Measurements from ENCODE around the gene CASP8.
"Not testable (repeated sequence)": the region's sequence is repeated elsewhere in the genome, so short reads cannot be mapped to it uniquely, and the experiment has no call there.

CASP8 gene

DNA sequence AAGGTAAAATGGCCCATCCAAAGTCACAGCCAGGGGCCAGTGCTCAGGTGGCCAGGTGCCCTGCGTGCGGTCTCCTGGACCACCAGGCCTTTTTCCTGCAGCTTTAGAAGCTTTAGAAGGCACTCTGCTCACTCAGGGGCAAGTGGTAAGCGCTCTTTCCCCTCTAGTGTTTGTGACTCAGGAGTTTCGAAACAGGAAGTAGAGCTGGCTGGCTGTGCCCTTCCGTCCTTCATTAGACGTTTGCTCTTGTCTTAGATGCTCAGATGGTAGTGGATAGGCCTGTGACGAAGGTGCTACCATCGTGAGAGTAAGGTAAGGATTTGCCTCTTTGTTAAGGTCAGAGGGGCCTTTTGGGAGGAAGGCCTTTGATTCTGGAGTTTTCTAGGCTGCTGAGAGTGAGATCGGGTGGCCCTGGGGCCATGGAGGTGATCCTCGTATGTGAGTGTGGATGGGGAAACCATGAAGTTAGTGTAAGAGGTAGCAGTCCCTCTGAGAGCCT lies at the start of gene CASP8:
Gene CASP8 (plus strand): TSS at position 235 of the 499 bp plus-strand sequence. CDS start 5,951 bp downstream, outside the sequence.
- no peak for DNase-seq

DNA sequence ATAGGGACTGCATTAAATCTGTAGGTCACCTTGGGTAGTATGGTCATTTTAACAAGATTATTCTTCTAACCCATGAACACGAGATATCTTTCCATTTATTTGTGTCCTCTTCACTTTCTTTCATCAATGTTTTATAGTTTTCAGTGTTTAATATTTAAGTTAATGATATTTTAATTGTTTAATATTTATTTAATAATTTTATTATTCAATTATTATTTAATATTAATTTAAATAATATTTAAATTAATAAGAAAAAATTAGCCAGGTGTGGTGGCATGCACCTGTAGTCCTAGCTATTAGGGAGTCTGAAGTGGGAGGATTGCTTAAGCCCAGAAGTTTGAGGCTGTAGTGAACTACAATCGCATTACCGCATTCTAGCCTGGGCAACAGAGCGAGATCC lies 44.4 kb upstream of the CASP8 start:
- no peak for DNase-seq

DNA sequence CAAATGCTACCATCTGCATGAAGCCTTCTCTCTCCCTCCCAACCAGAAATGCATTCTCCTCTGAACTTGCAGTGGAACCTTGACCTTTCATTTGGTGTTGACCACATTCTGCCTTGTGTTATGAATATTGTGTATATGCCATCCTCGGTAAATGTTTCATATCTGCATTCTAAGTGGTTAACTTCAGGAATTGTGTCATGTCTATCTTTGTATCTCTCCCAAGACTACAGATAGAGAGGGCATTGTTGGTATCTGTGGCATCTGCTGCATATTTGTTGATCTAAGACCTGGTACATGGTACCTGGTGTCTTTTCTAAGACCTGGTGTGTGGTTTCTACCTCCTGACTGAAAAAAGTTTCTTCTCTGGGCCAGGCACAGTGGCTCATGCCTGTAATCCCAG lies 43.4 kb upstream of the CASP8 start:
- DNase-seq = no peak

DNA sequence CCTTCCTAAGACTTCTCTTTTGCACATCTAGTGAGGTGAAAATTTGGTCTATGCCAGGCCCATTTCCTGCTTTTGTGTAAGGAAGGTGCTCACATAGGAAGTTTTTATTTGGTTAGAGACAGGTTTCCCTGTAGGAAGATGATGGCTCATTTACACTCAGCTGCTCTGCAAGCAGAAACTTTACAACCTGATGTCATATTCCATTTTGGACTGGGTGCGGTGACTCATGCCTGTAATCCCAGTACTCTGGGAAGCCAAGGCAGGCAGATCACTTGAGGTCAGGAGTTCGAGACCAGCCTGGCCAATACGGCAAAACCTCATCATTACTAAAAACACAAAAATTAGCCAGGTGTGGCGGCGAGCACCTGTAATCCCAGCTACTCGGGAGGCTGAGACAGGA lies 41.6 kb upstream of the CASP8 start:
- DNase-seq = no peak

DNA sequence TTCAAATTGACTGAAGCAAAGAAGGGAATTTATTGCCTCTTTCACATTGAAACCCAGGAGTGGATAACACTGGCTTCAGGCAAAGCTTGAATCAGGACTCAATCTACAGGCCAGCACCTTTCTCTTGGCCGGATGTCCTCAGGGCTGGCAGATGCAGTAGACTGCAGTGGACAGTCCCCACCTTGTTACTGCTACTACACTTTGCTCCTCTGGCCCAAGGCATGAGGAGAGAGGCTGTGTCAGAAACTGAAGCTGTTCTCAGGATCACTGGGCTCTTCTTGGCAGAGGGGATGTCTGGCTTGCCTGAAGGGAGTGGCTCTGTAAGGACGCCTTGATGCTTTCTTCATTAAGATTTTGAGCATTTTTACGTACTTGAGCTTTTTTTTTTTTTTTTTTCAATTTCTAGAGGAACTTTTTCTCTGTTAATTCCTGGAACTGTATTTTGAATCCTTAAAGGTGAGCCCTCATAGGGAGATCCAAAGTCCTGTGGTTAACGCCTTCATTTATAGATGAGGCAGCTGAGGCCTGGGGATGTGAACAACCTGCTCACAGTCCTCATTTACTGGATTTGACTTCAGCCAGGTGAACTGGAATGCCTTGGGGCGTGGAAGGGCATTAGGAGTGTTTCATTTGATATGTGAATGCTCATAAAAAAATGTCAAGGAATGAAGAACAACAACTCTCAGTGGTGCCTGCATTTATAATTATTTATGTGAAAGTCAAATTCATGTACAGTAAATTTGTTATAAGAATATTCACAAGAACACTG lies 40.8 kb upstream of the CASP8 start:
- DNase-seq = no peak

DNA sequence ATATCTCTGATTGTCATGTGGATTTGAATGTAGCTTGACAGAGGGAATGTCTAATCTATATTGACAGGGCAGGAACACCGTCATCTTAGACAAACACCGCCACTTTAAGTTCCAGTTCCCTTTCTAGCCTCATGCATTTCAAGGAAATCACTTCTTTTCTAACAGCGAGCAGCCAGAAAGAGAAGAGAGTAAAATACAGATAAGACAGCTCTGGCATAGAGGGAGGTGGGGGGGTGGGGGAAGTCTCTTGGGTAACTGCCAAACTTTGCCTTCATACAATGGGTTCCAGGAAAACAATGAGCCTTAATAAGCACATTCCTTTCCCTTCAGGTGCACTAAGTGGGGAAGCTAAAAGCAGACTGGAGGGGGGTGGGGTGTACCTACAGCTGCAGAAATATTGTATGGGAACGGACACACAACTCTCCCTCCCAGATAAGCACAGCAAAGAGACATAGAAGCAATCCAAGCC lies 40.2 kb upstream of the CASP8 start:
- DNase-seq = peak; percentile 5

DNA sequence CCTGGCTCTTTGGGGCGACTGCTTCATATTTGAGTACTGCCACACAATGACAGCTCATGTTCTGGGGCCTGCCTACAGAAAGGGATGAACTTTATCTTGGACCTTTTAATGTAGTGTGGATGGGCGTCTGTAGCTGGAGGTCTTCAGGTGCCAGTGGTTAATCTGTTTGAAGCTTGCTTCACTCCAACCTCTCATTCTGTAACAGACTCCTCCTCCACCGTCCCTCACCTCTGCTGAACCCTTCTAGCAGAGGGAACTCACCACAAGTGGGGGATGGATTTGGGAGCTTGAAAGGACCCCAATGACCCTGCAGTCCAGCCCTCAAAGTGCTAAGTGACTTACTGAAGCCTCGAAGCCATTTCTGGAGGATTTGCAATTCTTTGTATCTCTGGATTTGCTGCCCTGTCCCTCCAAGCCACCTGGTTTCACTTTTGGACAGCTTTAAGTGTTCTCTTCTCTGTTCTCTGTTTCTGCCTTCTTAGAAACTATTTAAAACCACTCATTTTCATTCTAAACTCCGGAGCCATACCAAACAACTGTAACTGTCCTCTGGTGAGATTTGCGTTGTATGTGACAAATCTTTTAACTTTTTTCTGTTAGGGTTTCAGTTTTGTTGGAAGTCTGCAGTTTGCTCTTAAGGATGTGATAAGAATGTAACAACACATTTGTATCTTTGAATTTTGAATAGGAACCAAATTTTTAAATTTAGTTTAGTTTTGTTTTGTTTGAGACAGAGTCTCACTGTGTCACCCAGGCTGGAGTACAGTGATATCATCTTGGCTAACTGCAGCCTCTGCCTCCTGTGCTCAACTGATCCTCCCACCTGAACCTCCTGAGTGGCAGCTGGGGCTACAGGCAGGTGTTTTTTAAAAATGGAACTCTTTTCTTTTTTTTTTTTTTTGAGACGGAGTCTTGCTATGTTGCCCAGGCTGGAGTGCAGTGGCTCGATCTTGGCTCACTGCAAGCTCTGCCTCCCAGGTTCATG lies 37.0 kb upstream of the CASP8 start:
- DNase-seq = no peak

DNA sequence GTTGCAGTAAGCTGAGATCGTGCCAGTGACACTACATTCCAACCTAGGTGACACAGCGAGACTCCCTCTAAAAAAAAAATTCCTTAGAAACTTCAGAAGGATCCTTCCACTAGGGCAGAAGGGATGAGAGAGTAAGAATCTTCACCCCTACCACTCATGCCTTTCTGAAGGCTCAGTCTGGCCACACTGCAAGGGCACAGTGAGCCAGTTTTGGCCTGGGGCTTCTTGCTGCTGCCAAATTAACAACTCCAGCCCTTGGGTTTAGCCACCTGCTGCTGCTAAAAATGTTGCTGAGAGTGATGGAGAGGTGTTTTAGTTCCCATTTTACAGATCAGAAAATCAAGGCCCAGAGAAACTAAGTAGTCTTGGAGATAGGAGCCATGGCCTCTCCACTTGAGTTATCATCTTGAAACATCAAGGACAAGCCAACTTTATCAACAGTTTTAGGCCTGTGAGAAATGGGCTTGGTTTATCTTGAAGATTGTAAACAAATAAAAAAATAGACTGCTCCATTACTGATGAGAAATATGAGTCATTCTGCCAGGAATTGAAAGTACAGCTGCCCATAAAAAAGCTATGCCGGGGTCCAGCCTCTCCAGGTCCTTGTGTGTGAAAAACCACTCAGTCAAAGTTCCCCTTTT lies 31.9 kb upstream of the CASP8 start:
- DNase-seq = no peak

DNA sequence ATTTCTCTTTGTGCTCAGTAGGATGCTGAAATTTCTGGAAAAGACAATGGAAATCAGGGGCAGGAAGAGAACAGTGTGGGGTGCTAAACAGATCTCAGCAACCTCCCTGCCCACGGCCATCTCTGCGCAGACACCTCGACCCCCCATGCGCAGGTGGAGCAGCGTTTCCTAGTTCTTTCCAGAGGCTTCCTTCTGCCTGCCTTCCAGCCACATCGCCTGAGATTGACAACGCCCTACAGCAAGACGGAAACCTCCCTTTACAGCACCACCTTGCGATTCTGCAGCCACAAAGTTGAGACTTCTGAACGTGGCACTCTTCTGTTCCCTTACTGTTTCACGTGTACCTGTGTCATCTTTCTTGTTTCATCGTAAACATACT lies 31.4 kb upstream of the CASP8 start:
- no peak for DNase-seq

DNA sequence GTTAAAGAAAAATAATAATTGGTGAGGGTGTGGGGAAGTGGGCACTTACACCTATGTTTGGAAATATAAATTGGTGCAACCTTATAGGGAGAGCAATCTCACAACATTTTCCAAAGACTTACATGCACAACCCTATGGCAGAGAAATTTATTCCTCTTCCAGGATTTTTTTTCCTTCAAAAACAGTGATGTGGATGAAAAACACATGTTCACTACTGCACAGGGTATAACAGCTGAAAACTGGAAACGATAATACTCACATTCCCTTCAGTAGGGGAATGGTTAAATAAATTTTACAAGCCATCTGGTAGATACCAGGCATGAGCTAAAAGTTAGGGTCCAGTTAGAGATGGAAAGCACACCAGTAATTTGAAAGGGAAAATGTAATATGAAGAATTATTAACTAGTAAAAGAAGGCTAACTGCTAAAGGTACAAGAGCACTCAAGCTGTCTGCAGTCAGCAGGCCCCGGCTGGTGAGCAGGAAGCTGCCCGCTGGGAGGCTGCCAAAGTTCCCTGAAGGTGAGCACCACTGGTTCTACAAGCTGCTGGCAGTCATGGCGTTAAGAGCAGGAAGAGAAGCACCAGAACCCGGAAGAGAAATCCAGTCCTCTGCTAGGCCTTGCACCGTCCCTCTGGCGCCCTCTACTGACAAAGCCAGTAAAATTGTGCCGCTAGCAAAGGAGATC lies 28.4 kb upstream of the CASP8 start:
- peak; percentile 99 for DNase-seq

DNA sequence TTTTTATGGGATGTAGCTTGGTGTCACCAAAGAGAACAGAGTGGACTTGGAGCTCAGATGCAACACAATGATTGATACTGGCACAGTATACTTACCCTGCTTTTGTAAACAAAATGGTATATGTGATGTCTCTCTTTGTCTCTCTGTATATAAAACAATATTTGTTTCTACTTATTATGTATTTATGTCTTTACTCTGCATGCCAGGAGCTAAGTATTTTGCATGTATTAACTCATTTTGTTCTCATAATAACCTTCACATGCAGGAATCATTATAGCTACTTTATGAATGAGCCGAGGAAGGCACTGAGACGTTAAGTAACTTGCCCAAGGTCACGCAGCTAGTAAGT lies 27.9 kb upstream of the CASP8 start:
- DNase-seq = no peak

DNA sequence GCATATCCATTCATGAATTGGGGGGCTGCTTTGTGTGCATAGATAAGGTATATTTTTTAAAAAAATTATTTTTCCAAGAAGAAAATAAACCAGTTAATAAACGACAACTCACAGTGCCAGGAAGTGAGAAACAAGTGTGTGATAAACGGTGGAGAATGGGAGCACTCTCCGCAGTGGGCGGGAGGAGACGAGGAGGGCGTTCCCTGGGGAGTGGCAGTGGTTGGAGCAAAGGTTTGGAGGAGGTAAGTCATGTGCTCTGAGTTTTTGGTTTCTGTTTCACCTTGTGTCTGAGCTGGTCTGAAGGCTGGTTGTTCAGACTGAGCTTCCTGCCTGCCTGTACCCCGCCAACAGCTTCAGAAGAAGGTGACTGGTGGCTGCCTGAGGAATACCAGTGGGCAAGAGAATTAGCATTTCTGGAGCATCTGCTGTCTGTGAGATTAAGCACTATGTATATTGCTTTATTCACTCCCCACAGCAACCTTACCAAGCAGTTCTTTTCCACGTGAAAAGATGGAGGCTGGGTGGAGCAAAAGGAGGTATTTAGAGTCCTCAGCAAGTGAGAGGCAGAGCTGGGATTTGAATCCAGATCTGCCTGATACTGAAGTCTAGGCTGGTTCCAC lies 27.0 kb upstream of the CASP8 start:
- peak; percentile 96 for DNase-seq

DNA sequence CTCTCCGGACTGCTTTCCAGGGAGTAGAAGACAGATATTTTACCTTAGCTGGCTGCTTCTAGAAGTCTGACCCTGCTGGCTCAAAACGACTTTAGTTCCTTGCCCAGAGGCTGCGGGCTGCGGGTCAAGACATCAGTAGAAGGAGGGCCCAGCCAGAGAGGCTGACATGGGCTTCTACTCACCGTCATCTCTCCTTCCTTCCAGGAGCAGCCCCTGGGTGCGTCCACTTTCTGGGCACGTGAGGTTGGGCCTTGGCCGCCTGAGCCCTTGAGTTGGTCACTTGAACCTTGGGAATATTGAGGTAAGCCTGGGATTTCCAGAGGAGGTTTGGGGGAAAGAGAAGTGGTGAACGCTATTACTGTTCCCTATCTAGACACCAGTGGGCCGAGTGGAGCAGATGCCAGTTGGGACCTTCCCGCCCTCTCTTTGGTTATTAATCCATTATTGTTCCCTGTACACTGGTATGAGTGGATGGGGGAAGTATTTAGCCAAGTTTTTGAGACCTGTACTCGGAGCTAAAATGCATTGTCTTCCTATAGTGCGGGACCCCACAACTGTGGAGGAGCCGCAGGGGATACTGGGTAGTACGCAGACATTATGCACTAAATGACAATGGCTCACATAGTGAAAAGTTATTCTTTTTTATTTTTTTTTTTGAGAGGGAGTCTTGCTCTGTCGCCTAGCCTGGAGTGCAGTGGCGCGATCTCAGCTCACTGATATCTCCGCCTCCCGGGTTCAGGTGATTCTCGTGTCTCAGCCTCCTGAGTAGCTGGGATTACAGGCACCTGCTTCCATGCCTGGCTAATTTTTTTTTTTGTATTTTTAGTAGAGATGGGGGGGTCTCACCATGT lies 26.3 kb upstream of the CASP8 start:
- DNase-seq = peak; percentile 47

DNA sequence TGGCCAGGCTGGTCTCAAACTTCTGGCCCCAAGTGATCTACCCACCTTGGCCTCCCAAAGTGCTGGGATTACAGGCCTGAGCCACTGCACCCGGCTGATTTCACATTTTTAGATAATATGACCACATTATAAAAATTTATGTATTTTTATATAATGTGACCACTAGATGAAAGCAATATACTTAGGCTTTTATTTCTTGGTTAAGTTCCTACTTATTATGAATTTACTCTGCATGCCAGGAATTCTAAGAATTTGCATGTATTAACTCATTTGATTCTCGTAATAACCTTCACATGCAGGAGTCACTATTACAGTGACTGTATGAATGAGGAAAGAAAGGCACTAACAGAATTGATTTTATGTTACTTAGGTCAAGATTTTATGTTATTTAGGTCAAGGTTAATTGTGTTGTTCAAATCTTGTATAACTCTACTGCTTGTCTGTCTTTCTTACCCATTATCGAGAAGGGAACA lies 25.6 kb upstream of the CASP8 start:
- DNase-seq = no peak

DNA sequence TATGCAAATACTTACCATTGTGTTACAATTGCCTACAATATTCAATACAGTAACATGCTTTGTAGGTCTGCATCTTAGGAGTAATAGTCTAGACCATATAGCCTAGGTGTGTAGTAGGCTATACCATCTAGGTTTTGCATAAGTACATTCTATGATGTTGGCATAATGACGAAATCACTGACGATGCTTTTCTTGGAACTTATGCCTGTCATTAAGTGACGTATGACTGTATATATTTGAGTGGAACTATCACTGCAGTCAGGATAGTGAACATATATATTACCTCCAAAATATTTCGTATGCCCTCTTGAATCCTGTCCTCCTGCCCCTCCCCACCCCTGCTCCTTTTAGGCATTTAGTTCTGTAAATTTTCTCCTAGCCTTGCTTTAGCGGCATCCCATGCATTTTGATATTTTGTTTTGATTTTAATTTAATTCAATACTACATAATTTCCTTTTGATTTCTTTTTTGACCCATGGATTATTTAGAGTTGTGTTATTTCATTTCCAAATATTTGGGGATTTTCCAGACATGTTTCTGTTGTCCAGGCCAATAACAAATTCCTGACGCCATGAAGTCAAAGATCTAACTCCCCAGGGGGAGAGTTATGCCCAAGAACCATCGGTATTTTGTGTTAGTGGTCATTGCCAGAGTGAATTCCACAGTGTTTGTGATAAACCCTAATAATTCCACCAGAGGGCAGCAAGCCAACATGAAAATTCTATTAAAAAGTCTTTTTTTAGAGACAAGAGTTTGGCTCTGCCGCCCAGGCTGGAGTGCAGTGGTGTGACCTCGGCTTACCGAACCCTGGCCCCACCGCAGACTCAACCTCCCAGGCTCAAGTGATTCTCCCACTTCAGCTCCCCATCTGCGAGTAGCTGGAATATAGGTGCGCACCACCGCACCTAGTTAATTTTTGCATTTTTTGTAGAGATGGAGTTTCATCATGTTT lies 24.2 kb upstream of the CASP8 start:
- peak; percentile 57 for DNase-seq

DNA sequence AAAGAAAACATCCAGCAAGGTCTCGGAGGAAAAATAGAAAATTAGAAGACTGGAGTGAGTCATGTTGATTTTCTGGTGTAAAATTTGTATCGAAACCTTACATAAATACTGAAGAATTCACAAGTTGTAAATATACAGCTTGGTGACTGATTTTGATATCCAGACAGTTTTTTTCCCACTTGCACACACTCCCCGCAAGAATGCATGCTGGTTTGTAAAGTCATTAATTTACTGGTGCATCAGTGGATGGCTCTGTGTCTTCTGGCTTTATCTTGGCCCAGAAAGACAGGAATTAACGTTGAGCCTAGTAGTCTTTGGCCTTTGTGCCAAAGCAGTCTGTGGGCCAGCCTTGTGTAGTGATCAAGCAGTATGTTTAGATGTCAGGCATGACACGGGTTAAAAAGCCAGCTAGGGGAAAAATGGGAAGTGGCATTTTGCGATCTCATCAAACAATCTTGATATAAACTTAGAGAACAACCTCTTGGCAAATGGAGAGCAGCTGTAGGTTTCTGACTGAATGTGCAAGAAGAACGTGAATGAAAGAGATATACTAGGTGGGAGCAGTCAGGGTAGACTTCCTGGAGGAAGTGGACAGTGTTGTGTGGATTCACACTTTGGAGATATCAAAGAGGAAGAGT lies 22.7 kb upstream of the CASP8 start:
- no peak for DNase-seq

DNA sequence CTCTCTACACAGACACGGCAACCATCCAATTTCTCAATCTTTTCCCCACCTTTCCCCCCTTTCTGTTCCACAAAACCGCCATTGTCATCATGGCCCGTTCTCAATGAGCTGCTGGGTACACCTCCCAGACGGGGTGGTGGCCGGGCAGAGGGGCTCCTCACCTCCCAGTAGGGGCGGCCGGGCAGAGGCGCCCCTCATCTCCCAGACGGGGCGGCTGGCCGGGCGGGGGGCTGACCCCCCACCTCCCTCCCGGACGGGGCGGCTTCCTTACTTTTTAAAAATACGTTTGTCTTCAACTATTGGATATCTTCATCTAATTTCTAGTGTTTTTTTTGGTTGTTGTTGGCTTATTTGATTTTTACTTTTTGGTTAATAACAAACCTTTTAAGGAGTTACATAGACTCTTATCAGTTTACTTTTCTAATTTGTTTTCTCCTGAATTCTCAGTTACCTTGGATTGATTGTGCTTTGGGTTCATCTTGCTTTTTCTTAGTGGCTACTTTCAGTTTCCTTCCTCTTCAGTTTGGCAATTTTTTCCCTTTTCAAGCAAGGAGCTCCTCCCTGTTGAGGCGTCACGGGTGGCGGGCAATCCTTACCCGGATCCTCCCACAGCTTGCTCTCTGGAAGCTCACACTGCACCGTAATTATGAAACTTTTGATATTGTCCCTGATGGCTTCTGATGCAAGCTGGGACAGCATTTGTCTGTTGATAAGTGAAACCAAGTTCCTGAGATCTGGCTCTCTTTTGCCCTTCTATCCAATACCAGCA lies 21.0 kb upstream of the CASP8 start:
- not testable (repeated sequence) for DNase-seq

DNA sequence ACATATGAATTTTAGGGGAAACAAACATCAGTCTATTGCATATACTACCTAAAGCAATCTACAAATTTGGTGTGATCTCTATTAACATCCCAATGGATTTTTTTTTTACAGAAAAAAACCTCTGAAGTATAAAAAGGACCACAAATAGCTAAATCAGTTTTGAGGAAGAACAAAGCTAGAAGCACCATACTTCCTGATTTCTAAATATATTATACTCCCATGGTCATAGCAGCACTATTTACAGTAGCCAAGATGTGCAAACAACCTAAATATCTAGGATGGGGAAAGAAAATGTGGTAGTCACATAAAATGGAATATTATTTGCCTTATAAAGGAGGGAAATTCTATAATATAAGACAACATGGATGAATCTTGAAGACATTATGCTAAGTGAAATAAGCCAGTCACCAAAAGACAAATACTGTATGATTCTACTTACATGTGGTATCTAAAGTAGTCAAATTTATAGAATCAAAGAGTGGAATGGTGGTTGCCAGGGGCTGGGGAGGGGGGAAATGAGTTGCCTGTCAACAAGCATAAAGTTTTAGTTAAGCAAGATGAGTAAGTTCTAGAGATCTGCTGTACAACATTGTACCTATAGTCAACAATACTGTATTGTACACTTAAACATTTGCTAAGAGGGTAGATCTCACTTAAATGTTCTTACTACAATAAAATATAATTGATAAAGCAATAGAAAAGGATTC lies 17.6 kb upstream of the CASP8 start:
- DNase-seq = no peak
